T-cell (primary cell): ENCODE data around the gene SLC9A1. TPM values are rescaled to one million over a fixed set of nuclear protein-coding genes. Genes with fewer than 3 reads are reported as not detected.
A peak's percentile ranks its signal among the peaks of the same experiment; 100 is the strongest.

Experiments used
- ATAC-seq, 4 experiments: fragments of 200-7000 bp in 3 of 4; fragments of 150-1000 bp in 1 of 4; cut with Tn5 transposase; replicated peaks in 1 of 4; 1 replicate in 3 of 4; 2 replicates in 1 of 4; pipeline ENCODE4 v1.10.0; 2021; ENCODE audit warnings: moderate library complexity in 3 of 4, mild to moderate bottlenecking in 2 of 4, moderate number of reproducible peaks in 1 of 4
- CTCF ChIA-PET, 2 donors: fragments of 300-600 bp; sonication (Branson Sonifier 250); formaldehyde crosslinking; loops; one replicate each; lab custom pipeline; 2022; ENCODE audit warnings: antibody characterized with exemption in 2 of 2; lab: Charles Lee
- POLR2A ChIA-PET, 2 donors: fragments of 300-600 bp; sonication (Branson Sonifier 250); formaldehyde crosslinking; loops; one replicate each; lab custom pipeline; 2022; ENCODE audit warnings: antibody characterized with exemption in 2 of 2; lab: Charles Lee
- DNase-seq, 35 experiments: peaks; one replicate each; pipeline versions ENCODE4 v3.0.0 to v3.0.0-alpha.2; 2013 to 2023
- H3K27ac ChIP-seq: one replicate; pipeline ENCODE4 v1.5.1; 2013; ENCODE audit warnings: low read length
- H3K27me3 ChIP-seq, 2 experiments: replicated peaks in 1 of 2; 1 replicate in 1 of 2; 2 replicates in 1 of 2; pipeline versions ENCODE4 v1.6.1 to v1.7.0; 2013; ENCODE audit warnings: low read length in 1 of 2, mixed read lengths in 1 of 2; ENCODE audit not compliant: control insufficient read depth in 2 of 2, insufficient read depth in 2 of 2; ENCODE audit errors: extremely low read depth in 1 of 2
- H3K36me3 ChIP-seq, 2 donors: 1 replicate in 1 of 2; 2 replicates in 1 of 2; pipeline versions ENCODE4 v1.6.1 to v1.7.0; 2013; ENCODE audit warnings: low read length in 1 of 2; ENCODE audit not compliant: control insufficient read depth in 2 of 2, insufficient read depth in 1 of 2; ENCODE audit errors: extremely low read depth in 1 of 2
- H3K4me1 ChIP-seq, 2 experiments: 1 replicate in 1 of 2; 2 replicates in 1 of 2; pipeline versions ENCODE4 v1.6.1 to v1.7.0; 2013; ENCODE audit warnings: low read length in 2 of 2, mixed read lengths in 1 of 2; ENCODE audit not compliant: insufficient read depth in 2 of 2, control insufficient read depth in 1 of 2; ENCODE audit errors: extremely low read depth in 1 of 2
- H3K4me3 ChIP-seq, 2 donors: 1 replicate in 1 of 2; 2 replicates in 1 of 2; pipeline versions ENCODE4 v1.5.1 to v1.7.0; 2013; ENCODE audit warnings: mild to moderate bottlenecking in 2 of 2, low read length in 1 of 2, moderate library complexity in 1 of 2; ENCODE audit not compliant: control insufficient read depth in 1 of 2; ENCODE audit errors: extremely low read depth in 1 of 2
- H3K9me3 ChIP-seq: 2 replicates; pipeline ENCODE4 v1.7.0; 2013
- H3K27ac Mint-ChIP-seq, 2 donors: one replicate each; pipeline ENCODE4 v1.8.0; 2020 to 2021; ENCODE audit warnings: mild to moderate bottlenecking in 2 of 2, mixed read lengths in 2 of 2
- H3K27me3 Mint-ChIP-seq, 2 donors: one replicate each; pipeline ENCODE4 v1.8.0; 2021 to 2022; ENCODE audit warnings: mixed read lengths in 2 of 2
- H3K36me3 Mint-ChIP-seq: one replicate; pipeline ENCODE4 v1.8.0; 2021; ENCODE audit warnings: mixed read lengths
- H3K4me1 Mint-ChIP-seq, 3 donors: one replicate each; pipeline ENCODE4 v1.8.0; 2020 to 2022; ENCODE audit warnings: mixed read lengths in 3 of 3, mild to moderate bottlenecking in 1 of 3
- H3K4me3 Mint-ChIP-seq, 3 donors: one replicate each; pipeline ENCODE4 v1.8.0; 2020 to 2022; ENCODE audit warnings: mild to moderate bottlenecking in 3 of 3, mixed read lengths in 3 of 3, moderate library complexity in 3 of 3
- H3K9me3 Mint-ChIP-seq, 3 donors: one replicate each; pipeline ENCODE4 v1.8.0; 2020 to 2022; ENCODE audit warnings: mixed read lengths in 3 of 3
- WGBS: methylation state at CpG from one replicate; pipeline ENCODE4 v1.1.5; 2013; ENCODE audit warnings: missing lambda C conversion rate; ENCODE audit not compliant: insufficient coverage; 5-methylcytosine and 5-hydroxymethylcytosine counted together
- total RNA-seq, 35 experiments: library from RNA in 6 of 35; stranded (reverse) in 6 of 35; fragments of 120-200 nt in 1 of 35; gene quantifications; one replicate each; pipeline versions ENCODE4 v1.2.1 to v1.2.4 and lab custom pipeline; 2013 to 2026

Gene SLC9A1
- total RNA-seq, 5 donors from 2014 or later (not counting 1 experiment from before 2014, with no cell fraction given) = 14.6 to 24.4 (median 18.5) TPM

DNA sequence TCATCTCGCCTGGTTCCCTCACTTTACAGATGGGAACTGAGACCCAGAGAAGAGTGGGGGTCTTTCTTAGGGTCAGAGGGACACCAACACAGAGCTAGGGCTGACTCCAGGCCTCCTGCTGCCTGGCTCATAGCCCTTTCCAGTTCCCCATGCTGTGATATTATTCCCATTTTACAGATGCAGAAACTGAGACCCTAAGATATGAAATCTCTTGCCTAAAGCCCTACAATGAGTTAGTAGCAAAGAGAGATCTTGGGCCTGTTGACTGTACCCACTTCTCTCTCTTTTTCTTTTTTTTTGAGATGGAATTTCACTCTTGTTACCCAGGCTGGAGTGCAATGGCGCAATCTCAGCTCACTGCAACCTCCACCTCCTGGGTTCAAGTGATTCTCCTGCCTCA, 49.9 kb downstream of the SLC9A1 start:
- 100% methylated on average over 1 of the region's 2 CpGs for WGBS
- Mint-ChIP-seq H3K4me1 (peaks cover 1 to 22% (median 15%) of the 10 kb centered on the region in 3 donors), H3K4me3 (no peak overlapping the region), H3K9me3 (no peaks in the 10 kb centered on the region), H3K27me3 (no peaks in the 10 kb centered on the region), H3K36me3 (peaks cover 4% of the 10 kb centered on the region), H3K27ac (no peak overlapping the region)
- peaks cover 6 to 31% of the 10 kb centered on the region in 2 donors for H3K36me3 ChIP-seq
- ChIA-PET POLR2A (interaction anchor here in 1 of 2 donors (0.5 kb wide), 1 partner anchor 78 kb away, joined by 4 read pairs; no protein-coding TSS in a partner anchor), CTCF (interaction anchor here (0.5 to 0.6 kb wide), 2 partner anchors 92 to 181 kb away, joined by 3 to 4 read pairs; no protein-coding TSS in a partner anchor)
- H3K9me3 ChIP-seq = no peaks in the 10 kb centered on the region
- peaks cover 0 to 24% of the 10 kb centered on the region in 2 experiments for H3K4me1 ChIP-seq
- no peak for DNase-seq
- H3K27me3 ChIP-seq = no peaks in the 10 kb centered on the region
- no peak overlapping the region for H3K4me3 ChIP-seq
- no peak for ATAC-seq
- H3K27ac ChIP-seq = no peak overlapping the region

DNA sequence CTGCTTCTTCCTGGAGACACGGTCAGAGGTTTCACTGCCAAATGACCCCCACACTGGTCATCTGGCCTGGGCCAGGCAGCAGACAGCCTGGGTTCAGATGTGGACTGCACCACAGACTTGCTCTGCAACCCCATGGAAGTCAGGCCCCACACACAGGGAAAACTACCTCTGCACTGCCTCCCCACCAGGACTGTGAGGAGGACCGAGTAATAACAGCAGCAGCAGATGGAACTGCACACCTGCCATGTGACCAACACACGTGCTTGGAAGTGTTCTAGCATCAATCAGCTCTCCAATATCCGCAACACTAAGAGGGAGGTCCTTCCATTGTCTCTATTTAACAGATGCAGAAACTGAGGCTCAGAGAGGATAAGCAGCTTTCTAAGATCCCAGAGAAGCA, 51.4 kb downstream of the SLC9A1 start:
- Histone ChIP-seq H3K4me3 (no peak overlapping the region), H3K27me3 (no peaks in the 10 kb centered on the region), H3K27ac (no peak overlapping the region), H3K36me3 (peaks cover 10 to 26% of the 10 kb centered on the region in 2 donors), H3K4me1 (peaks cover 0 to 11% of the 10 kb centered on the region in 2 experiments), H3K9me3 (no peaks in the 10 kb centered on the region)
- ChIA-PET POLR2A (interaction anchor here in 1 of 2 donors (0.7 kb wide), 1 partner anchor 181 kb away, joined by 3 read pairs; no protein-coding TSS in a partner anchor), CTCF (interaction anchor here (0.8 to 3.3 kb wide), 4 partner anchors 57 to 180 kb away, joined by 3 to 17 read pairs (median 4); no protein-coding TSS in a partner anchor)
- 86% methylated on average over 4 of the region's 4 CpGs for WGBS
- Mint-ChIP-seq H3K27ac (no peak overlapping the region), H3K4me1 (peaks cover 1 to 17% (median 12%) of the 10 kb centered on the region in 3 donors), H3K4me3 (no peak overlapping the region), H3K9me3 (no peaks in the 10 kb centered on the region), H3K27me3 (no peaks in the 10 kb centered on the region), H3K36me3 (peaks cover 4% of the 10 kb centered on the region)
- no peak for DNase-seq
- no peak for ATAC-seq

DNA sequence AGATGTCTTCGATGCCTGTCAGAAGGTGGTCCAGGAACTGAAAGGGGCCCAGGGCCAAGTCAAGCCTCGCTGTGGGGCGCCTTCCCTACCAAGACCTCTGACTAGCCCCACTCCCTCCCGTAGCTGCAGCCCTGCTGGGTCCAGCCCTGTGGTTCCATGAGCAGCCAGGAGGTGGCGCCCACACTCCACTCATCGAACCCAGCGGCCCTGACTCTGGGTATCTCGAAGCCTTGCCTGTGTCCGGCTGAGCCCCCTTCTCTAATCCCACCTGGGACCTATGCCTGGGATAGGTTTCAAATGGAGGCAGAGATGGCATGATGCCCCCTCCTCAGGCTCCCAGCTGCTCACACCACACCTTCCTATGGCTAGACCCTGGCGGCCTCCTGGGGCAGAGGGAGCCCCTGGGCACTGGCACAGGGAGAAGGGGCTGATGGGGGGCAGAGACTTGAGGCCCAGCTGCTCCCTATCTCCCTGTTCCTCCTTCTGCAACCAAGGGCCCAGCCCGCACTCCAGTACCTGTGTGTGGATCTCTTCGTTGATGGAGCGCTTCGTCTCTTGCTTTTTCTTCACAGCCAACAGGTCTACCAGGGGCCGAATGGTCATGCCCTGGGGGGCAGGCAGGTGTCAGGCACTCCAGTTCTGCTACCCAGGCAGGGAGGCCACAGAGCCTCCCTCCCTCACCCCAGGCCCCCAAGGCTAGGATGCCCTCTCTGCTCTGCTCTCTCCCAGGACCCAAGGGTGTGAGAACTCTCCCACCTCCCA, 52.0 kb downstream of the SLC9A1 start:
- ChIA-PET POLR2A (no interaction called here), CTCF (interaction anchor here (0.6 to 3.3 kb wide), 8 partner anchors 11 to 181 kb away, joined by 3 to 17 read pairs (median 4); no protein-coding TSS in a partner anchor)
- Mint-ChIP-seq H3K4me1 (peaks cover 1 to 17% (median 14%) of the 10 kb centered on the region in 3 donors), H3K36me3 (peaks cover 4% of the 10 kb centered on the region), H3K27ac (no peak overlapping the region), H3K27me3 (no peaks in the 10 kb centered on the region), H3K9me3 (no peaks in the 10 kb centered on the region), H3K4me3 (no peak overlapping the region)
- 60% methylated on average over 9 of the region's 15 CpGs for WGBS
- Histone ChIP-seq H3K9me3 (no peaks in the 10 kb centered on the region), H3K27me3 (no peaks in the 10 kb centered on the region), H3K4me1 (peaks cover 0 to 11% of the 10 kb centered on the region in 2 experiments), H3K36me3 (peaks cover 10 to 26% of the 10 kb centered on the region in 2 donors), H3K4me3 (no peak overlapping the region), H3K27ac (no peak overlapping the region)
- DNase-seq (peak; percentile 44 to 86 (median 74)), ATAC-seq (peak; percentile 78 to 87 (median 84))

DNA sequence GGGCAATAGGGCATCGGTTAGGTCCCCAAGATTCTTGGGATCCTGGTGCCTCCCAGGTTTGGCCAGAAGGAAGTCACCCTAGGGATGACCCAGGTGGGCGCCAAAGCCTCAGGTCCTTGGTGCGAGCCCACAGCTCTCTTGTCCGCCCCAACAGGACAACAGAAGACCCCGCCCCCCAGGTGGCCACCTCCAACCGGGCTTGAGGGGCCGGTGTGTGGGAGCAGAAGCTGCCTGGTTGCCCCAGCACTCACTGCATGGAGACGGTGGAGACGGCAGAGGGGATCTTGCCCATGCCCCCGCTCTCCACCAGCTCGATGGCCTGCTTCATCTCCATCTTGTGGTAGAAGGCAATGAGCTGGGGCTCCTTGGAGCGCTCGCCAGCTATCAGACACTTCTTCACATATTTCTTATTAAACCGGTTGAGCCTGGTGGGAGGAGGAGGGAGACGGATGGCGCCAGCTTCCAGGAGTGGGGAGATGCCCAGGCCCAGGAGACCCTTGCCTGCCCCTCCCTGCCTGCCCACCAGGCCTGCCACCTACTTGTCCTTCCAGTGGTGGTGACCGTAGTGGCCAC, 52.7 kb downstream of the SLC9A1 start:
- Mint-ChIP-seq H3K27ac (no peak overlapping the region), H3K9me3 (no peaks in the 10 kb centered on the region), H3K4me3 (no peak overlapping the region), H3K4me1 (peaks cover under 1 to 17% (median 15%) of the 10 kb centered on the region in 3 donors), H3K36me3 (peaks cover 4% of the 10 kb centered on the region), H3K27me3 (no peaks in the 10 kb centered on the region)
- H3K4me3 ChIP-seq = no peak overlapping the region
- no peaks in the 10 kb centered on the region for H3K9me3 ChIP-seq
- H3K27me3 ChIP-seq = no peaks in the 10 kb centered on the region
- ChIA-PET POLR2A (no interaction called here), CTCF (interaction anchor here (0.6 to 3.3 kb wide), 10 partner anchors 10 to 184 kb away, joined by 3 to 17 read pairs (median 4); no protein-coding TSS in a partner anchor)
- H3K36me3 ChIP-seq = peaks cover 8 to 26% of the 10 kb centered on the region in 2 donors
- WGBS = 90% methylated on average over 8 of the region's 17 CpGs
- ATAC-seq (no peak), DNase-seq (no peak)
- H3K4me1 ChIP-seq = peaks cover 0 to 11% of the 10 kb centered on the region in 2 experiments
- no peak overlapping the region for H3K27ac ChIP-seq

DNA sequence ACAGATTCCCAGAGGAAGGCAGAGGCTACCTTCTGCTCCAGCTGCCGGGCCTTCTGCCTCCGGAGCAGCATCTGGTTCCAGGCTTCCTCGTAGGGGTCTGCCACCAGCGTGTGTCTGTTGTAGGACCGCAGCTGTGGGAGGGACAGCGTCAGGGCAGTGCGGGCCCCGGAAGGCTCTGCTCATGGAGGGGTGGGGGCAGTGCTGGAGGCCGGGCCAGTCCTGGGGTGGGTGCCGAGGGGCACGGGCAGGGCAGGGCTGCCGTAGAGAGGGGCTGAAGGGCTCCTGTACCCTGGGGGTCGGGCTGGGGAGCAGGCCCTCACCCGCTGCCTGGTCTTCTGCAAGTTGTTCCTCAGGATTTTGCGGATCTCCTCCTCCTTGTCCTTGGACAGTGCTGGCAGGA, 53.2 kb downstream of the SLC9A1 start:
- CTCF ChIA-PET = interaction anchor here (0.5 to 3.3 kb wide), 8 partner anchors 35 to 185 kb away, joined by 3 to 17 read pairs (median 4); no protein-coding TSS in a partner anchor
- Histone ChIP-seq H3K36me3 (peaks cover 8 to 26% of the 10 kb centered on the region in 2 donors), H3K4me3 (no peak overlapping the region), H3K4me1 (peaks cover 0 to 10% of the 10 kb centered on the region in 2 experiments), H3K27me3 (no peaks in the 10 kb centered on the region), H3K27ac (no peak overlapping the region), H3K9me3 (no peaks in the 10 kb centered on the region)
- H3K27me3 Mint-ChIP-seq = no peaks in the 10 kb centered on the region
- no peak for DNase-seq
- peaks cover 4% of the 10 kb centered on the region for H3K36me3 Mint-ChIP-seq
- no peak overlapping the region for H3K27ac Mint-ChIP-seq
- no peak overlapping the region for H3K4me3 Mint-ChIP-seq
- peaks cover 0 to 13% (median 12%) of the 10 kb centered on the region in 3 donors for H3K4me1 Mint-ChIP-seq
- POLR2A ChIA-PET = no interaction called here
- WGBS = 94% methylated on average over 11 of the region's 15 CpGs
- ATAC-seq = no peak
- no peaks in the 10 kb centered on the region for H3K9me3 Mint-ChIP-seq

DNA sequence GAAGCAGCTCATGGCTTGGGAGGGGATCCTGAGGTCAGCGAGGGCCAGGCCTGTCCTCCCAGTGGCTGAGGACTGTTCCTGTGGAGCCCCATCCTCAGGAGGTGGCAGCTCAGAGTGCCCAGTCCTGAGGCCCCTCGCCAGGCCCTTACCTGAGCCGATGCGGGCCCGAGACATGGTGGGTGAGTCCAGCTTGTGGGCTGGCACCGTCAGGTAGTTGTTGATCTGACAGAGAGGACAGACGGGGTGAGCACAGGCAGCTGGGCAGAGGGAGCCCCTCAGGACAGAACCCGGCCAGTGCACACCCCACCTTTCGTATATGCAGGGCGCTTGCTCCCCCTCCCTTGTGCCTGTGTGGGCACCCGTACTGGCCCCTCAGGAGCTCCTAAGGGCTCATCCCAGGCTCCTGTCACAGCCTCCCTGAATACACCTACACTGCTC, 53.9 kb downstream of the SLC9A1 start:
- ChIA-PET CTCF (interaction anchor here (0.5 to 3.3 kb wide), 5 partner anchors 55 to 743 kb away, joined by 3 to 17 read pairs (median 3); no protein-coding TSS in a partner anchor), POLR2A (no interaction called here)
- WGBS = 96% methylated on average over 9 of the region's 11 CpGs
- peaks cover 0 to 11% (median 8%) of the 10 kb centered on the region in 3 donors for H3K4me1 Mint-ChIP-seq
- Histone ChIP-seq H3K27me3 (no peaks in the 10 kb centered on the region), H3K4me1 (peaks cover 0 to 7% of the 10 kb centered on the region in 2 experiments), H3K9me3 (no peaks in the 10 kb centered on the region), H3K27ac (no peak overlapping the region), H3K36me3 (peaks cover 8 to 21% of the 10 kb centered on the region in 2 donors), H3K4me3 (no peak overlapping the region)
- DNase-seq (no peak), ATAC-seq (no peak)
- H3K27ac Mint-ChIP-seq = no peak overlapping the region
- peaks cover 4% of the 10 kb centered on the region for H3K36me3 Mint-ChIP-seq
- H3K9me3 Mint-ChIP-seq = no peaks in the 10 kb centered on the region
- H3K27me3 Mint-ChIP-seq = no peaks in the 10 kb centered on the region
- H3K4me3 Mint-ChIP-seq = no peak overlapping the region
